Astrocyte (in vitro differentiated cells and primary cell): Measurements from ENCODE around the gene PCSK4. TPM values are rescaled to one million over a fixed set of nuclear protein-coding genes. Genes with fewer than 3 reads are reported as not detected.
A peak's percentile ranks its signal among the peaks of the same experiment; 100 is the strongest.
"Not testable (repeated sequence)": the region's sequence is repeated elsewhere in the genome, so short reads cannot be mapped to it uniquely, and the experiment has no call there.

Experiments used
- DNase-seq: peaks from one replicate; pipeline ENCODE4 v3.0.0-alpha.2; 2010; ENCODE audit warnings: low read depth
- FAIRE-seq: peaks from 2 replicates; lab custom pipeline; 2011; peaks lifted over from hg19 to GRCh38; lab: Jason Lieb, UNC
- H2AFZ ChIP-seq: 2 replicates; pipeline ENCODE4 v1.6.0; 2012; ENCODE audit warnings: low read depth, low read length, inconsistent platforms
- H3K27ac ChIP-seq: 2 replicates; pipeline ENCODE4 v1.5.1; 2011; ENCODE audit warnings: low read depth, low read length, inconsistent platforms
- H3K27me3 ChIP-seq: 2 replicates; pipeline ENCODE4 v1.6.0; 2011; ENCODE audit warnings: low read length, inconsistent platforms; ENCODE audit not compliant: insufficient read depth
- H3K36me3 ChIP-seq: 2 replicates; pipeline ENCODE4 v1.5.1; 2011; ENCODE audit warnings: low read length, inconsistent platforms; ENCODE audit not compliant: insufficient read depth
- H3K4me1 ChIP-seq: 2 replicates; pipeline ENCODE4 v1.5.1; 2011; ENCODE audit warnings: low read length, inconsistent platforms; ENCODE audit not compliant: insufficient read depth
- H3K4me2 ChIP-seq: 2 replicates; pipeline ENCODE4 v1.6.0; 2012; ENCODE audit warnings: low read length, inconsistent platforms
- H3K4me3 ChIP-seq: 2 replicates; pipeline ENCODE4 v1.5.1; 2011; ENCODE audit warnings: low read depth, mild to moderate bottlenecking, low read length, inconsistent platforms; ENCODE audit not compliant: insufficient read depth
- H3K79me2 ChIP-seq: 2 replicates; pipeline ENCODE4 v1.6.0; 2012; ENCODE audit warnings: mild to moderate bottlenecking, low read length, inconsistent platforms; ENCODE audit not compliant: insufficient read depth
- H3K9ac ChIP-seq: 2 replicates; pipeline ENCODE4 v1.6.0; 2012; ENCODE audit warnings: mild to moderate bottlenecking, low read length, inconsistent platforms
- H3K9me3 ChIP-seq: 2 replicates; pipeline ENCODE4 v1.5.1; 2012; ENCODE audit warnings: low read depth, mild to moderate bottlenecking, low read length, inconsistent platforms; ENCODE audit not compliant: insufficient read depth
- H4K20me1 ChIP-seq: 2 replicates; pipeline ENCODE4 v1.6.0; 2012; ENCODE audit warnings: low read length, inconsistent platforms; ENCODE audit not compliant: insufficient read depth
- H3K27ac Mint-ChIP-seq: one replicate; pipeline ENCODE4 v1.8.0; 2021; ENCODE audit warnings: mild to moderate bottlenecking, mixed read lengths; ENCODE audit not compliant: unreplicated experiment
- H3K27me3 Mint-ChIP-seq: one replicate; pipeline ENCODE4 v1.8.0; 2021; ENCODE audit warnings: low read depth, mixed read lengths; ENCODE audit not compliant: unreplicated experiment
- H3K36me3 Mint-ChIP-seq: one replicate; pipeline ENCODE4 v1.8.0; 2021; ENCODE audit warnings: low read depth, mixed read lengths; ENCODE audit not compliant: unreplicated experiment
- H3K4me1 Mint-ChIP-seq: one replicate; pipeline ENCODE4 v1.8.0; 2021; ENCODE audit warnings: low read depth, mixed read lengths; ENCODE audit not compliant: unreplicated experiment
- H3K4me3 Mint-ChIP-seq: one replicate; pipeline ENCODE4 v1.8.0; 2021; ENCODE audit warnings: mild to moderate bottlenecking, moderate library complexity, mixed read lengths; ENCODE audit not compliant: unreplicated experiment
- H3K9me3 Mint-ChIP-seq: one replicate; pipeline ENCODE4 v1.8.0; 2021; ENCODE audit warnings: mild to moderate bottlenecking, mixed read lengths; ENCODE audit not compliant: unreplicated experiment
- EZH2 ChIP-seq: IDR thresholded peaks from 2 replicates; pipeline ENCODE4 v1.6.1; 2012; ENCODE audit warnings: mild to moderate bottlenecking, low read length, inconsistent platforms; ENCODE audit not compliant: insufficient read depth
- total RNA-seq: library from RNA; stranded (reverse); gene quantifications from 2 replicates; pipeline ENCODE4 v1.2.1, GENCODE V29; 2021
- TF ChIP-seq, protein P1 (sequence below): IDR thresholded peaks from 2 replicates; pipeline ENCODE4 v1.5.1; 2011; ENCODE audit warnings: low read depth, mild to moderate bottlenecking, inconsistent platforms, low read length, moderate library complexity; ENCODE audit not compliant: insufficient read depth

The PCSK4 gene
- total RNA-seq, 1 donor from 2014 or later: 2.7 TPM

DNA sequence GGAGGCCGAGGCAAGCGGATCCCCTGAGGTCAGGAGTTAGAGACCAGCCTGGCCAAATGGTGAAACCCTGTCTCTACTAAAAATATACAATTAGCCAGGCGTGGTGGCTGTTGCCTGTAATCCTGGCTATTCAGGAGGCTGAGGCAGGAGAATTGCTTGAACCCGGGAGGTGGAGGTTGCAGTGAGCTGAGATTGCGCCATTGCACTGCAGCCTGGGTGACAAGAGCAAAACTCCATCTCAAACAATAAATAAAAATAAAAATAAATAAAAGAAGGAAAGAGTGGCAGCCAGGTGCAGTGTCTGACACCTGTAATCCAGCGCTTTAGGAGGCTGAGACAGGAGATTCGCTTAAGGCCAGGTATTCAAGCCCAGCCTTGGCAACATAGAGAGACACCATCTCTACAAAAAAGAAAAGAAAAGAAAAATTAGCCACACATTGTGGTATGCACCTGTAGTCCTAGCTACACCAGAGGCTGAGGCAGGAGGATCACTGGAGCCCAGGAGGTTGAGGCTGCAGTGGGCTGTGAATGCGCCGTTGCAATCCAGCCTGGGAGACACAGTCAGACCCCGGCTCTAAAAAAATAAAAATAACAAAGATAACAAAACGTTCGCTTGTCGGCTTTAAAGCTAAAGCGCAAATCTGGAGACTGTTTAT, 12.4 kb upstream of the PCSK4 start:
- no peaks in the 10 kb centered on the region for H4K20me1 ChIP-seq
- H3K27me3 ChIP-seq: peaks cover 18% of the 10 kb centered on the region
- no peak for FAIRE-seq
- no peak overlapping the region for H3K27ac Mint-ChIP-seq
- no peak for TF ChIP-seq EZH2
- TF ChIP-seq, protein P1, sequence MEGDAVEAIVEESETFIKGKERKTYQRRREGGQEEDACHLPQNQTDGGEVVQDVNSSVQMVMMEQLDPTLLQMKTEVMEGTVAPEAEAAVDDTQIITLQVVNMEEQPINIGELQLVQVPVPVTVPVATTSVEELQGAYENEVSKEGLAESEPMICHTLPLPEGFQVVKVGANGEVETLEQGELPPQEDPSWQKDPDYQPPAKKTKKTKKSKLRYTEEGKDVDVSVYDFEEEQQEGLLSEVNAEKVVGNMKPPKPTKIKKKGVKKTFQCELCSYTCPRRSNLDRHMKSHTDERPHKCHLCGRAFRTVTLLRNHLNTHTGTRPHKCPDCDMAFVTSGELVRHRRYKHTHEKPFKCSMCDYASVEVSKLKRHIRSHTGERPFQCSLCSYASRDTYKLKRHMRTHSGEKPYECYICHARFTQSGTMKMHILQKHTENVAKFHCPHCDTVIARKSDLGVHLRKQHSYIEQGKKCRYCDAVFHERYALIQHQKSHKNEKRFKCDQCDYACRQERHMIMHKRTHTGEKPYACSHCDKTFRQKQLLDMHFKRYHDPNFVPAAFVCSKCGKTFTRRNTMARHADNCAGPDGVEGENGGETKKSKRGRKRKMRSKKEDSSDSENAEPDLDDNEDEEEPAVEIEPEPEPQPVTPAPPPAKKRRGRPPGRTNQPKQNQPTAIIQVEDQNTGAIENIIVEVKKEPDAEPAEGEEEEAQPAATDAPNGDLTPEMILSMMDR: no peak
- no peak overlapping the region for H3K27ac ChIP-seq
- no peaks in the 10 kb centered on the region for H3K79me2 ChIP-seq
- no peaks in the 10 kb centered on the region for H3K9me3 ChIP-seq
- no peaks in the 10 kb centered on the region for H3K36me3 ChIP-seq
- no peak overlapping the region for H3K4me3 ChIP-seq
- peaks cover 5% of the 10 kb centered on the region for H3K27me3 Mint-ChIP-seq
- peak overlapping the region; percentile 26 for H3K4me2 ChIP-seq
- H2AFZ ChIP-seq: no peak overlapping the region
- peak overlapping the region; percentile 60 for H3K4me3 Mint-ChIP-seq
- no peaks in the 10 kb centered on the region for H3K4me1 ChIP-seq
- H3K36me3 Mint-ChIP-seq: peaks cover 4% of the 10 kb centered on the region
- no peak overlapping the region for H3K9ac ChIP-seq
- no peaks in the 10 kb centered on the region for H3K4me1 Mint-ChIP-seq
- no peak for DNase-seq
- H3K9me3 Mint-ChIP-seq: peaks cover 5% of the 10 kb centered on the region

DNA sequence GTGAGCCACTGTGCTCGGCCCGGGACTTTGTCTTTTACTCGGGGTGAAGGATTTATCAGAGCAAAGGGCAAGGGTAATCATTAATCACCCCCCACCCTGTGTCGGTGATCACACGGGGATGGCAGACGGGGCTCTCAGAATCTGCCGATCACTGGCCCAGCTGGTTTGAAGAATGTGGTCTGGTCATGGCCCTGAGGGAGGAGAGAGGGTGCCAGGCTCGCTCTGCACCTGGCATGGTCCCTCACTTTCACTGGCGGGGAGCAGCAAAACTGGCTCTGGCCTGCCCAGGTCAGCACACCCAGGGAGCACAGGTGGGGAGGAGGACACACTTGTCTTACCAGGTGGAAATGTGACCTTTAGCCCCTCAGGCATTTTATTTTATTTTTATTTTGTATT, 11.0 kb upstream of the PCSK4 start:
- H3K4me1 ChIP-seq: no peaks in the 10 kb centered on the region
- DNase-seq: no peak
- H3K4me3 ChIP-seq: no peak overlapping the region
- H4K20me1 ChIP-seq: no peaks in the 10 kb centered on the region
- peaks cover 18% of the 10 kb centered on the region for H3K27me3 ChIP-seq
- H2AFZ ChIP-seq: no peak overlapping the region
- no peak for FAIRE-seq
- no peak overlapping the region for H3K27ac Mint-ChIP-seq
- no peaks in the 10 kb centered on the region for H3K4me1 Mint-ChIP-seq
- no peak for TF ChIP-seq EZH2
- TF ChIP-seq, protein P1: no peak
- H3K4me3 Mint-ChIP-seq: no peak overlapping the region
- no peak overlapping the region for H3K4me2 ChIP-seq
- peaks cover 4% of the 10 kb centered on the region for H3K36me3 Mint-ChIP-seq
- peaks cover 10% of the 10 kb centered on the region for H3K27me3 Mint-ChIP-seq
- H3K9ac ChIP-seq: no peak overlapping the region
- no peaks in the 10 kb centered on the region for H3K36me3 ChIP-seq
- H3K9me3 Mint-ChIP-seq: peaks cover 2% of the 10 kb centered on the region
- H3K79me2 ChIP-seq: no peaks in the 10 kb centered on the region
- H3K9me3 ChIP-seq: no peaks in the 10 kb centered on the region
- H3K27ac ChIP-seq: no peak overlapping the region

GRCh38 chr19:1499231-1499630, 9.1 kb upstream of the PCSK4 start:
- not testable (repeated sequence) for H4K20me1 ChIP-seq, FAIRE-seq, H2AFZ ChIP-seq, H3K4me3 ChIP-seq, H3K4me2 ChIP-seq, H3K4me1 Mint-ChIP-seq, H3K27ac ChIP-seq, H3K4me3 Mint-ChIP-seq, H3K9me3 Mint-ChIP-seq, H3K27ac Mint-ChIP-seq, H3K79me2 ChIP-seq, H3K36me3 ChIP-seq, H3K4me1 ChIP-seq, H3K9me3 ChIP-seq, DNase-seq, H3K9ac ChIP-seq, H3K36me3 Mint-ChIP-seq
- H3K27me3 ChIP-seq: peaks cover 15% of the 10 kb centered on the region
- peaks cover 16% of the 10 kb centered on the region for H3K27me3 Mint-ChIP-seq
